GM19023 (cell line): Measurements from ENCODE around the gene MARK1.

ENCODE experiments used
- ATAC-seq: cut with Tn5 transposase; IDR thresholded peaks from one replicate; pipeline ENCODE4 v1.9.1; 2021; ENCODE audit warnings: mild to moderate bottlenecking, moderate library complexity; ENCODE audit not compliant: unreplicated experiment

The MARK1 gene

GRCh38 chr1:220528679-220529501 lies 954 bp downstream of the MARK1 start:
- no peak for ATAC-seq

- no peak for ATAC-seq
Observed at GRCh38 chr1:220529521-220530020, 1.6 kb downstream of the MARK1 start.

- ATAC-seq: no peak
Observed at GRCh38 chr1:220533504-220534109, 5.7 kb downstream of the MARK1 start.

GRCh38 chr1:220544901-220545303 lies 17.0 kb downstream of the MARK1 start:
- ATAC-seq: no peak

- no peak for ATAC-seq
Observed at GRCh38 chr1:220550811-220551399, 23.0 kb downstream of the MARK1 start.

- ATAC-seq: no peak
Observed at GRCh38 chr1:220551718-220552117, 23.8 kb downstream of the MARK1 start.

GRCh38 chr1:220552672-220553260 lies 24.8 kb downstream of the MARK1 start:
- no peak for ATAC-seq

GRCh38 chr1:220556641-220557040 lies 28.7 kb downstream of the MARK1 start:
- no peak for ATAC-seq

GRCh38 chr1:220563564-220563963 lies 35.6 kb downstream of the MARK1 start:
- ATAC-seq: no peak

- no peak for ATAC-seq
Observed at GRCh38 chr1:220564216-220564615, 36.3 kb downstream of the MARK1 start.

- no peak for ATAC-seq
Observed at GRCh38 chr1:220565670-220566069, 37.7 kb downstream of the MARK1 start.

GRCh38 chr1:220566869-220567268 lies 38.9 kb downstream of the MARK1 start:
- no peak for ATAC-seq

- ATAC-seq: no peak
Observed at GRCh38 chr1:220572416-220572815, 44.5 kb downstream of the MARK1 start.

- no peak for ATAC-seq
Observed at GRCh38 chr1:220573836-220574235, 45.9 kb downstream of the MARK1 start.

GRCh38 chr1:220575718-220576497 lies 48.0 kb downstream of the MARK1 start:
- no peak for ATAC-seq

- no peak for ATAC-seq
Observed at GRCh38 chr1:220577926-220578325, 50.0 kb downstream of the MARK1 start.

GRCh38 chr1:220579317-220579716 lies 51.4 kb downstream of the MARK1 start:
- ATAC-seq: no peak

- ATAC-seq: no peak
Observed at GRCh38 chr1:220592714-220593113, 64.8 kb downstream of the MARK1 start.

- ATAC-seq: no peak
Observed at GRCh38 chr1:220594356-220594755, 66.4 kb downstream of the MARK1 start.

- no peak for ATAC-seq
Observed at GRCh38 chr1:220595179-220595578, 67.2 kb downstream of the MARK1 start.

- no peak for ATAC-seq
Observed at GRCh38 chr1:220604926-220605325, 77.0 kb downstream of the MARK1 start.
